Lung microvascular endothelial cell (primary cell): Measurements from ENCODE around the gene VSIG8. TPM values are rescaled to one million over a fixed set of nuclear protein-coding genes. Genes with fewer than 3 reads are reported as not detected.

Experiments used
- DNase-seq, 2 donors: peaks; one replicate each; pipeline versions ENCODE4 v3.0.0 to v3.0.0-alpha.2; 2010; ENCODE audit warnings: low read depth in 2 of 2
- total RNA-seq: library from RNA; depleted of rRNA; stranded (reverse); fragments of >200 nt; gene quantifications from 2 replicates; pipeline ENCODE4 v1.2.1, GENCODE V29; 2014

The VSIG8 gene
- total RNA-seq, 1 donor from 2014 or later = not detected

GRCh38 chr1:159856576-159856975, 5.9 kb downstream of the VSIG8 start:
- no peak for DNase-seq

GRCh38 chr1:159855709-159856108, 6.7 kb downstream of the VSIG8 start:
- no peak for DNase-seq

GRCh38 chr1:159854693-159855192, 7.7 kb downstream of the VSIG8 start:
- DNase-seq = peak; percentile 31 to 84

- DNase-seq = peak; percentile 20 to 58
Observed at GRCh38 chr1:159854116-159854692, 8.3 kb downstream of the VSIG8 start.

GRCh38 chr1:159853417-159854115, 8.9 kb downstream of the VSIG8 start:
- DNase-seq = peak in 1 of 2 donors; percentile 55

GRCh38 chr1:159851407-159851806, 11.1 kb downstream of the VSIG8 start:
- no peak for DNase-seq

GRCh38 chr1:159849626-159850366, 12.7 kb downstream of the VSIG8 start:
- DNase-seq = peak in 1 of 2 donors; percentile 57

- no peak for DNase-seq
Observed at GRCh38 chr1:159848326-159848725, 14.1 kb downstream of the VSIG8 start.

GRCh38 chr1:159847231-159847630, 15.2 kb downstream of the VSIG8 start:
- no peak for DNase-seq

GRCh38 chr1:159845751-159846629, 16.5 kb downstream of the VSIG8 start:
- DNase-seq = no peak

- DNase-seq = no peak
Observed at GRCh38 chr1:159843459-159843858, 19.0 kb downstream of the VSIG8 start.

GRCh38 chr1:159841749-159842148, 20.7 kb downstream of the VSIG8 start:
- DNase-seq = no peak

- DNase-seq = no peak
Observed at GRCh38 chr1:159839116-159839849, 23.2 kb downstream of the VSIG8 start.

- no peak for DNase-seq
Observed at GRCh38 chr1:159838715-159839114, 23.7 kb downstream of the VSIG8 start.

- peak; percentile 5 to 17 for DNase-seq
Observed at GRCh38 chr1:159835862-159836525, 26.5 kb downstream of the VSIG8 start.

GRCh38 chr1:159835356-159835755, 27.1 kb downstream of the VSIG8 start:
- DNase-seq = no peak

- DNase-seq = no peak
Observed at GRCh38 chr1:159832309-159832708, 30.1 kb downstream of the VSIG8 start.

- no peak for DNase-seq
Observed at GRCh38 chr1:159831412-159832141, 30.9 kb downstream of the VSIG8 start.

- no peak for DNase-seq
Observed at GRCh38 chr1:159830722-159831121, 31.7 kb downstream of the VSIG8 start.
